K562 (cell line): Measurements from ENCODE around the gene ZGLP1. TPM values are rescaled to one million over a fixed set of nuclear protein-coding genes. Genes with fewer than 3 reads are reported as not detected.

Source experiments
- BRF2 ChIP-seq: IDR thresholded peaks from 3 replicates; pipeline ENCODE4 v1.6.1; 2011; ENCODE audit warnings: borderline replicate concordance, mild to moderate bottlenecking; ENCODE audit not compliant: insufficient read length, insufficient read depth
- CHCHD3 ChIP-seq: fragments of 250-450 bp; sonication (Bioruptor Pico); IDR thresholded peaks from 2 replicates; pipeline ENCODE4 v2.1.2; 2022; ENCODE audit warnings: mild to moderate bottlenecking
- HMGXB4 ChIP-seq: sonication (generic); formaldehyde crosslinking; IDR thresholded peaks from 2 replicates; pipeline ENCODE4 v1.8.1; 2023; ENCODE audit warnings: mild to moderate bottlenecking, missing genetic modification reagents
- KDM1A ChIP-seq, 2 experiments: fragments of 450-650 bp; IDR thresholded peaks; 2 replicates each; pipeline ENCODE4 v1.6.1; 2016; ENCODE audit warnings: mild to moderate bottlenecking in 2 of 2
- MECOM ChIP-seq: fragments of 250-450 bp; sonication (Bioruptor Pico); IDR thresholded peaks from 2 replicates; pipeline ENCODE4 v1.8.0; 2022; ENCODE audit warnings: inconsistent platforms
- NCOA2 ChIP-seq, 2 experiments: fragments of 450-650 bp; IDR thresholded peaks; 2 replicates each; pipeline ENCODE4 v1.6.1; 2018; ENCODE audit warnings: mild to moderate bottlenecking in 2 of 2, moderate library complexity in 1 of 2; ENCODE audit not compliant: partially characterized antibody in 2 of 2
- NCOA4 ChIP-seq: fragments of 450-650 bp; IDR thresholded peaks from 2 replicates; pipeline ENCODE4 v1.6.1; 2018; ENCODE audit warnings: mild to moderate bottlenecking; ENCODE audit not compliant: partially characterized antibody
- NFE2L1 ChIP-seq: fragments of 450-650 bp; IDR thresholded peaks from 2 replicates; pipeline ENCODE4 v1.6.1; 2016; ENCODE audit warnings: missing genetic modification characterization, low read depth, mild to moderate bottlenecking, missing compliant biosample characterization, moderate library complexity, borderline replicate concordance
- NR2C1 ChIP-seq, 2 experiments: fragments of 450-650 bp; IDR thresholded peaks; 2 replicates each; pipeline ENCODE4 v1.6.1; 2017; ENCODE audit warnings: mild to moderate bottlenecking in 2 of 2, antibody characterized with exemption in 1 of 2, inconsistent platforms in 1 of 2, missing compliant biosample characterization in 1 of 2, missing genetic modification characterization in 1 of 2
- PML ChIP-seq: IDR thresholded peaks from 2 replicates; pipeline ENCODE4 v1.6.1; 2012; ENCODE audit warnings: low read length, inconsistent platforms
- SRSF9 ChIP-seq: fragments of 200-400 bp; formaldehyde crosslinking; IDR thresholded peaks from 2 replicates; pipeline ENCODE4 v1.6.1; 2017; ENCODE audit warnings: low read depth, low read length, borderline replicate concordance
- ZNF239 ChIP-seq: fragments of 250-450 bp; sonication (Bioruptor Pico); IDR thresholded peaks from 2 replicates; pipeline ENCODE4 v1.4.0; 2020; ENCODE audit warnings: mild to moderate bottlenecking
- ZNF263 ChIP-seq: sonication (generic); formaldehyde crosslinking; IDR thresholded peaks from 2 replicates; pipeline ENCODE4 v1.8.0; 2022; ENCODE audit warnings: mild to moderate bottlenecking, missing genetic modification reagents, borderline replicate concordance
- ZNF77 ChIP-seq: fragments of 250-450 bp; sonication (Bioruptor Pico); IDR thresholded peaks from 2 replicates; pipeline ENCODE4 v1.5.0; 2020
- polyA plus RNA-seq, 8 experiments: library from polyadenylated mRNA; depleted of rRNA in 4 of 8; stranded (reverse) in 5 of 8; unstranded in 3 of 8; fragments of >200 nt; fragmentation: Nextera tagmentation in 2 of 8; fragmentation: Illumina TruSeq in 1 of 8; extraction: Ambion mirVana in 2 of 8; extraction: Trizol in 1 of 8; gene quantifications; 2 replicates each; pipeline versions ENCODE4 v1.2.1 to v1.2.3, GENCODE V29; 2011 to 2014; ENCODE audit warnings: inconsistent platforms in 1 of 8, missing spikeins in 1 of 8
- total RNA-seq, 7 experiments: library from RNA; depleted of rRNA in 6 of 7; stranded (reverse); fragments of >200 nt in 6 of 7; fragmentation: Illumina TruSeq in 2 of 7; extraction: Trizol in 2 of 7; gene quantifications; 2 replicates each; pipeline versions ENCODE4 v1.2.1 to v1.2.3, GENCODE V29; 2011 to 2021; ENCODE audit warnings: low replicate concordance in 1 of 7
- TF ChIP-seq, protein P1 (sequence below), 2 experiments: fragments of 450-650 bp in 1 of 2; sonication (generic) in 1 of 2; formaldehyde crosslinking in 1 of 2; IDR thresholded peaks; 2 replicates each; pipeline versions ENCODE4 v1.7.1 to v1.9.0; 2016 to 2022; ENCODE audit warnings: inconsistent platforms in 1 of 2, mild to moderate bottlenecking in 1 of 2, missing genetic modification reagents in 1 of 2

ZGLP1 gene
- total and polyA plus RNA-seq, 9 of the 15 experiments (the other 6 are each of a cell fraction or from before 2014, with no cell fraction given): 0.24 to 4.5 (median 2.2) TPM

DNA sequence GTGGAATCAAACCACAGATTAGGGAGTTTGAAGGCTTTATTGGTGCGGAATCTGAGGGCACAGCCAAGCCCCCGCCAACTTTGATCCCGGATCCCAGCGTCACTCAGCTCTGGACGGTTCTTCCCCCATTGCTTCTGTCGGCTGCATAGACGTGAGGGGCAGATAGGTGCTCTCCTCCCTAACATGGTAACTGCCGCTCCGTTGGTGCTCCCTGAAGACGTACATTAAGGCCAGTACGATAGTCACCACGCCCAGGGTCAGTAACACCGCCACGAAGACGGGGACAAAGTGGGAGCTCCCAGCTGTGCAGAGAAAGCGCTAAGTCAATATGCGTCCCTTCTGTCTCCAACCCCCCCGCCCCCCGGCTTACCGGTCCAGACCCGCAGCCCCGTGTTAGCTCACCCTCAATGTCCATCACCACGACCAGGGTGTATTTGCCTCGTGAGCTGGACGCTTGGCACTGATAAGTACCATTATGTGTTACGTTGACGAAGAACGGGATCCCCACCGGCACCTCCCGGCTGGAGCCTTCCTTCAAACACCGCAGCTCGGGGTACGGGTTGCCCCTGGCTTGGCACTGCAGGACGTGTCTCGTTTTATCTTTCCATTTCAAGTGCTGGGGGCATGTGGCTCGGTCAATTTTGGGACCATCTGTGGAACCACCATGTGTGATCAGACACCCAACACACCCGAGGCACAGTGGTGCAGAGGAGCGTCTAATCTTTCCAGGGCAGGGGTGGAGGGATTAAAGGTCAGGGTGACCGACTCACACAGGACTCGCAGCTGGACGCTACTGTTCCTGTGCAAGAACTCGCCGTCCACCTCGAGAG, 24.4 kb upstream of the ZGLP1 start (continued):
- TF ChIP-seq HMGXB4 (CRISPR knock-in tag): peak; percentile 57; the same call in 1 of the 2 replicates
- TF ChIP-seq MECOM (CRISPR knock-in tag): 0 out of 2 replicates have a peak, but pooled peaks have one; percentile 14
- no peak for TF ChIP-seq CHCHD3 (CRISPR knock-in tag)
- peak; percentile 72 for TF ChIP-seq NR2C1 (IDR thresholded peaks at IDR 0.05)
- TF ChIP-seq NR2C1 (tag; IDR thresholded peaks at IDR 0.05): 0 out of 2 replicates have a peak, but pooled peaks have one; percentile 34
- TF ChIP-seq, protein P1, sequence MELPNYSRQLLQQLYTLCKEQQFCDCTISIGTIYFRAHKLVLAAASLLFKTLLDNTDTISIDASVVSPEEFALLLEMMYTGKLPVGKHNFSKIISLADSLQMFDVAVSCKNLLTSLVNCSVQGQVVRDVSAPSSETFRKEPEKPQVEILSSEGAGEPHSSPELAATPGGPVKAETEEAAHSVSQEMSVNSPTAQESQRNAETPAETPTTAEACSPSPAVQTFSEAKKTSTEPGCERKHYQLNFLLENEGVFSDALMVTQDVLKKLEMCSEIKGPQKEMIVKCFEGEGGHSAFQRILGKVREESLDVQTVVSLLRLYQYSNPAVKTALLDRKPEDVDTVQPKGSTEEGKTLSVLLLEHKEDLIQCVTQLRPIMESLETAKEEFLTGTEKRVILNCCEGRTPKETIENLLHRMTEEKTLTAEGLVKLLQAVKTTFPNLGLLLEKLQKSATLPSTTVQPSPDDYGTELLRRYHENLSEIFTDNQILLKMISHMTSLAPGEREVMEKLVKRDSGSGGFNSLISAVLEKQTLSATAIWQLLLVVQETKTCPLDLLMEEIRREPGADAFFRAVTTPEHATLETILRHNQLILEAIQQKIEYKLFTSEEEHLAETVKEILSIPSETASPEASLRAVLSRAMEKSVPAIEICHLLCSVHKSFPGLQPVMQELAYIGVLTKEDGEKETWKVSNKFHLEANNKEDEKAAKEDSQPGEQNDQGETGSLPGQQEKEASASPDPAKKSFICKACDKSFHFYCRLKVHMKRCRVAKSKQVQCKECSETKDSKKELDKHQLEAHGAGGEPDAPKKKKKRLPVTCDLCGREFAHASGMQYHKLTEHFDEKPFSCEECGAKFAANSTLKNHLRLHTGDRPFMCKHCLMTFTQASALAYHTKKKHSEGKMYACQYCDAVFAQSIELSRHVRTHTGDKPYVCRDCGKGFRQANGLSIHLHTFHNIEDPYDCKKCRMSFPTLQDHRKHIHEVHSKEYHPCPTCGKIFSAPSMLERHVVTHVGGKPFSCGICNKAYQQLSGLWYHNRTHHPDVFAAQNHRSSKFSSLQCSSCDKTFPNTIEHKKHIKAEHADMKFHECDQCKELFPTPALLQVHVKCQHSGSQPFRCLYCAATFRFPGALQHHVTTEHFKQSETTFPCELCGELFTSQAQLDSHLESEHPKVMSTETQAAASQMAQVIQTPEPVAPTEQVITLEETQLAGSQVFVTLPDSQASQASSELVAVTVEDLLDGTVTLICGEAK (IDR thresholded peaks at IDR 0.05): no peak
- TF ChIP-seq, protein P1 (CRISPR knock-in tag; IDR thresholded peaks at IDR 0.05): no peak
- no peak for TF ChIP-seq SRSF9
- no peak for TF ChIP-seq NFE2L1 (tag)
- TF ChIP-seq ZNF77 (CRISPR knock-in tag): no peak
- TF ChIP-seq ZNF263 (CRISPR knock-in tag): peak; percentile 97
- 0 out of 2 replicates have a peak, but pooled peaks have one; percentile 40 for TF ChIP-seq PML
- no peak for TF ChIP-seq KDM1A (IDR thresholded peaks at IDR 0.05)
- TF ChIP-seq ZNF239: no peak
- TF ChIP-seq NCOA2 (IDR thresholded peaks at IDR 0.05; ENCODE audit: partially characterized antibody in 2 of 2): no peak
- TF ChIP-seq BRF2: no peak
- TF ChIP-seq NCOA4: no peak
